ENCODE data around the gene GUCD1. TPM values are rescaled to one million over a fixed set of nuclear protein-coding genes. Genes with fewer than 3 reads are reported as not detected.

Gene GUCD1
- total and polyA plus RNA-seq, 2 of the 13 experiments (the other 11 are each of a cell fraction or from before 2014, with no cell fraction given), result 128 to 245 TPM

DNA sequence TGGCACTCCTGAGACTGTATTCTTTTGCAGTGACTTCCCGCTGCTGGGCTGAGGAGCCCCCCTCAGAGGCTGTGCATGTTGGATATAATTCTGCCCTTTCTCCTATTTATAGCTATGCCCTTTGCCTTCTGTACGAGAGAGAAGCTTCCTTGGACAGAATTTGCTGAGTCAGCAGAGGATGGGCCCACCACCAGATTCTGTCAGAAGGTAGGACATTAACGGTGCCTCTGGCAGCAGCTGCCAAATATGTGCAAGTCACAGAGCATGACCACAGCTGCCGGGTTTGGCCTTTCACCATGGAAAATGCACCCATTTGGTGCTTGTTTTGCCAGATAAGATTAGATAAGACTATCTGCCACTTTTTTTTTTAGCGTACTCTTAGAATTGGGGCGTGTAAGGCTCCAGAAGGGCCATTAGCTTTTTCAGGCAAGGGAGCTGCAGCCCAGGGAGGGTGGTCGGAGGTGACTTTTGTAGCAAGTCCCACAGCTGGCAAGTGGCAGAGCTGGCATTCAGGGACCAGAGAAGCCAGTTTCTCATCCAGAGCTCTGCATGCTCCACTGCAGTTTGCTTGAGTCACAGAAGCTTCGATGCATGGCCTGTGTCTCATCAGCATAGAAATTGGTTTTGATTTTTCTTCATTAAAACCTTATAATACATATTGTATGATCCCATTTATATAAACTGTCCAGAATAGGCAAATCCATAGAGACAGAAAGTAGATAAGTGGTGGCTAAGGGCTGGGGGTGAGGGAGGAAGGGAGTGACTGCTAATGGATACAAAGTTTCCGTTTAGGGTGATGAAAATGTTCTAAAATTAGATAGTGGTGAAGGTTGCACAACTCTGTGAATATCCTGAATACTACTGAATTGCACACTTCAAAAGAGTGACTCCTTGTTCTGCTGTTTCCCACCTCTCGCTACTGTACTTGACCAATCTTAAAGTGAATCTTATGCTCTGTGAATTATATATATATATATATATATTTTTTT lies 44.0 kb downstream of the GUCD1 start (continued):
- no peak for TF ChIP-seq SOX13 (IDR thresholded peaks at IDR 0.05)
- peak in 1 of 2 experiments; percentile 31; a peak in 1 of 4 replicates for TF ChIP-seq SOX13 (CRISPR knock-in tag; conservative IDR thresholded peaks at IDR 0.05 in 1 of 2, IDR thresholded peaks at IDR 0.05 in 1 of 2)
- no peak for TF ChIP-seq ASH2L (IDR thresholded peaks at IDR 0.05; ENCODE audit: insufficient read length, low read depth, low read length)
- no peak for TF ChIP-seq BATF2 (CRISPR knock-in tag; IDR thresholded peaks at IDR 0.05)
- peak; percentile 93 for TF ChIP-seq MEF2D (CRISPR knock-in tag; IDR thresholded peaks at IDR 0.05)
- no peak for TF ChIP-seq BCL6 (CRISPR knock-in tag; IDR thresholded peaks at IDR 0.05)
- TF ChIP-seq TFDP2 (CRISPR knock-in tag; IDR thresholded peaks at IDR 0.05), result no peak
- no peak for TF ChIP-seq ZC3H13 (CRISPR knock-in tag; IDR thresholded peaks at IDR 0.05)
- TF ChIP-seq, protein P1, sequence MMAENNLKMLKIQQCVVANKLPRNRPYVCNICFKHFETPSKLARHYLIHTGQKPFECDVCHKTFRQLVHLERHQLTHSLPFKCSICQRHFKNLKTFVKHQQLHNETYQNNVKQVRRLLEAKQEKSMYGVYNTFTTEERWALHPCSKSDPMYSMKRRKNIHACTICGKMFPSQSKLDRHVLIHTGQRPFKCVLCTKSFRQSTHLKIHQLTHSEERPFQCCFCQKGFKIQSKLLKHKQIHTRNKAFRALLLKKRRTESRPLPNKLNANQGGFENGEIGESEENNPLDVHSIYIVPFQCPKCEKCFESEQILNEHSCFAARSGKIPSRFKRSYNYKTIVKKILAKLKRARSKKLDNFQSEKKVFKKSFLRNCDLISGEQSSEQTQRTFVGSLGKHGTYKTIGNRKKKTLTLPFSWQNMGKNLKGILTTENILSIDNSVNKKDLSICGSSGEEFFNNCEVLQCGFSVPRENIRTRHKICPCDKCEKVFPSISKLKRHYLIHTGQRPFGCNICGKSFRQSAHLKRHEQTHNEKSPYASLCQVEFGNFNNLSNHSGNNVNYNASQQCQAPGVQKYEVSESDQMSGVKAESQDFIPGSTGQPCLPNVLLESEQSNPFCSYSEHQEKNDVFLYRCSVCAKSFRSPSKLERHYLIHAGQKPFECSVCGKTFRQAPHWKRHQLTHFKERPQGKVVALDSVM (CRISPR knock-in tag; IDR thresholded peaks at IDR 0.05), result no peak
- no peak for TF ChIP-seq ZNF543 (CRISPR knock-in tag; IDR thresholded peaks at IDR 0.05)
- no peak for TF ChIP-seq POLR2G (IDR thresholded peaks at IDR 0.05; ENCODE audit: low read depth, low read length)
- TF ChIP-seq MEIS2 (CRISPR knock-in tag; IDR thresholded peaks at IDR 0.05), result no peak
- no peak for TF ChIP-seq FOSL1 (CRISPR knock-in tag; IDR thresholded peaks at IDR 0.05; ENCODE audit: borderline replicate concordance)
- TF ChIP-seq, protein P2, sequence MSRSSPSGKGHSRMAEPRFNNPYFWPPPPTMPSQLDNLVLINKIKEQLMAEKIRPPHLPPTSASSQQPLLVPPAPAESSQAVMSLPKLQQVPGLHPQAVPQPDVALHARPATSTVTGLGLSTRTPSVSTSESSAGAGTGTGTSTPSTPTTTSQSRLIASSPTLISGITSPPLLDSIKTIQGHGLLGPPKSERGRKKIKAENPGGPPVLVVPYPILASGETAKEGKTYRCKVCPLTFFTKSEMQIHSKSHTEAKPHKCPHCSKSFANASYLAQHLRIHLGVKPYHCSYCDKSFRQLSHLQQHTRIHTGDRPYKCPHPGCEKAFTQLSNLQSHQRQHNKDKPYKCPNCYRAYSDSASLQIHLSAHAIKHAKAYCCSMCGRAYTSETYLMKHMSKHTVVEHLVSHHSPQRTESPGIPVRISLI (CRISPR knock-in tag; IDR thresholded peaks at IDR 0.05; ENCODE audit: borderline replicate concordance), result peak; percentile 65; the same call in 1 of the 2 replicates
- TF ChIP-seq SRSF9 (IDR thresholded peaks at IDR 0.05; ENCODE audit: borderline replicate concordance, insufficient read depth, low read depth, low read length, poor library complexity, severe bottlenecking), result no peak
- TF ChIP-seq NR2F6 (IDR thresholded peaks at IDR 0.05), result no peak
- no peak for TF ChIP-seq NR2F6 (CRISPR knock-in tag; IDR thresholded peaks at IDR 0.05)
- TF ChIP-seq ZNF160 (CRISPR knock-in tag; IDR thresholded peaks at IDR 0.05), result no peak
- TF ChIP-seq SAP130 (CRISPR knock-in tag; IDR thresholded peaks at IDR 0.05; ENCODE audit: low read depth), result 0 out of 2 replicates have a peak, but pooled peaks have one; percentile 3
- TF ChIP-seq TEAD3 (CRISPR knock-in tag; optimal IDR thresholded peaks at IDR 0.05; ENCODE audit: borderline replicate concordance), result no peak
- no peak for TF ChIP-seq ATF2 (CRISPR knock-in tag; IDR thresholded peaks at IDR 0.05)
- no peak for TF ChIP-seq KLF6 (CRISPR knock-in tag; IDR thresholded peaks at IDR 0.05)
